Measurements from ENCODE around the gene HARBI1. TPM values are rescaled to one million over a fixed set of nuclear protein-coding genes. Genes with fewer than 3 reads are reported as not detected.

Gene HARBI1
- polyA plus RNA-seq, 1 donor from 2014 or later, result 9.5 TPM

DNA sequence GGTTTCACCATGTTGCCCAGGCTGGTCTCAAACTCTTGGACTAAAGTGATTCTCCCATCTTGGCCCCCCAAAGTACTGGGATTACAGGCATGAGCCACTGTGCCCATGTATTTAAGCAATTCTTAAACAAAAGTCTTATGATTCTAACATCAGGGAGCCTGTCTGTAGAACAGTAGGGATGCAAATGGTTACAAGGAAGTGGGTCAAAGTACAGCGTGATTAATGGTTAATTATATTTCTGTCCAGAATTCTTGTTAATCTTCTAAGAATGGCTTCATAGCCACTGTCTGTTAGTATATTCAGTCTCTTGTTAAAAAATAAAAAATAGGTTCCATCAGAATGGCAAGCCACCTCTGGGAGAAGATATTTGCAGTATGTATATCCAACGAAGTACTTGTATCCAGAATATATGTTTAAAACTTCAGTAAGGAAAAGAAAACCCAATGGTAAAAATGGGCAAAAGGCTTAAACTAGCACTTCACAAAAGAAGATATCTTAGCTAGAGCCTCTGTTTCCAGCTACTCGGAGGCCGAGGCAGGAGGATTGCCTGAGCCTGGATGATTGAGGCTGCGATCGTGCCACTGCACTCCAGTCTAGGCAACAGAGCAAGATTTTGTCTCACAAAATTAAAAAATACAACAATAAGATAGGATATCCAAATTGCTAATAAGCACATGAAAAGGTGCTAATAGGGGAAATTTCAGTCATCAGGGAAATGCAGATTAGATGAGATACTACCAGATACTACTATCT, 23.2 kb upstream of the HARBI1 start:
- H3K27ac ChIP-seq (ENCODE audit: low read length), result no peak overlapping the region
- no peaks in the 10 kb centered on the region for H3K9me3 ChIP-seq (ENCODE audit: low read length)
- no peak overlapping the region for H3K9ac ChIP-seq (ENCODE audit: low read length)
- H3F3A ChIP-seq (ENCODE audit: insufficient read depth, low read length, poor library complexity, severe bottlenecking), result no peaks in the 10 kb centered on the region
- H3K4me3 ChIP-seq (ENCODE audit: low read length), result no peak overlapping the region
- no peaks in the 10 kb centered on the region for H3K79me2 ChIP-seq (replicated peaks; ENCODE audit: insufficient read depth, low read length)
- H2AFZ ChIP-seq (ENCODE audit: low read depth, low read length), result no peak overlapping the region
- no peaks in the 10 kb centered on the region for H3K36me3 ChIP-seq (ENCODE audit: insufficient read depth, low read length)
- no peaks in the 10 kb centered on the region for H4K20me1 ChIP-seq (ENCODE audit: insufficient read depth)
- no peak overlapping the region for H3K4me2 ChIP-seq (ENCODE audit: low read length)
- no peaks in the 10 kb centered on the region for H3K27me3 ChIP-seq (ENCODE audit: insufficient read depth, low read depth, low read length)
- H3K9me2 ChIP-seq (ENCODE audit: insufficient read depth, low read length), result no peaks in the 10 kb centered on the region
- no peak for TF ChIP-seq TAF1 (IDR thresholded peaks at IDR 0.05; ENCODE audit: low read depth)
- no peak for TF ChIP-seq EP300 (conservative IDR thresholded peaks at IDR 0.05; ENCODE audit: poor library complexity, severe bottlenecking)
- no peak for TF ChIP-seq RAD21 (conservative IDR thresholded peaks at IDR 0.05)
- no peak for TF ChIP-seq SMC3 (conservative IDR thresholded peaks at IDR 0.05; ENCODE audit: poor library complexity)
- no peak for TF ChIP-seq REST (IDR thresholded peaks at IDR 0.05; ENCODE audit: borderline replicate concordance)
- TF ChIP-seq, protein P1, sequence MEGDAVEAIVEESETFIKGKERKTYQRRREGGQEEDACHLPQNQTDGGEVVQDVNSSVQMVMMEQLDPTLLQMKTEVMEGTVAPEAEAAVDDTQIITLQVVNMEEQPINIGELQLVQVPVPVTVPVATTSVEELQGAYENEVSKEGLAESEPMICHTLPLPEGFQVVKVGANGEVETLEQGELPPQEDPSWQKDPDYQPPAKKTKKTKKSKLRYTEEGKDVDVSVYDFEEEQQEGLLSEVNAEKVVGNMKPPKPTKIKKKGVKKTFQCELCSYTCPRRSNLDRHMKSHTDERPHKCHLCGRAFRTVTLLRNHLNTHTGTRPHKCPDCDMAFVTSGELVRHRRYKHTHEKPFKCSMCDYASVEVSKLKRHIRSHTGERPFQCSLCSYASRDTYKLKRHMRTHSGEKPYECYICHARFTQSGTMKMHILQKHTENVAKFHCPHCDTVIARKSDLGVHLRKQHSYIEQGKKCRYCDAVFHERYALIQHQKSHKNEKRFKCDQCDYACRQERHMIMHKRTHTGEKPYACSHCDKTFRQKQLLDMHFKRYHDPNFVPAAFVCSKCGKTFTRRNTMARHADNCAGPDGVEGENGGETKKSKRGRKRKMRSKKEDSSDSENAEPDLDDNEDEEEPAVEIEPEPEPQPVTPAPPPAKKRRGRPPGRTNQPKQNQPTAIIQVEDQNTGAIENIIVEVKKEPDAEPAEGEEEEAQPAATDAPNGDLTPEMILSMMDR (IDR thresholded peaks at IDR 0.05; ENCODE audit: poor library complexity, severe bottlenecking), result no peak
- no peak for TF ChIP-seq EZH2 (IDR thresholded peaks at IDR 0.05; ENCODE audit: borderline replicate concordance, insufficient read depth, low read length, poor library complexity, severe bottlenecking)
- no peak for TF ChIP-seq POLR2AphosphoS5 (IDR thresholded peaks at IDR 0.05)
- no peak for TF ChIP-seq MXI1 (conservative IDR thresholded peaks at IDR 0.05; ENCODE audit: poor library complexity, severe bottlenecking)

GRCh38 chr11:46639197-46639839, 22.3 kb upstream of the HARBI1 start:
- H3K9me3 ChIP-seq (ENCODE audit: low read length), result no peaks in the 10 kb centered on the region
- no peaks in the 10 kb centered on the region for H3F3A ChIP-seq (ENCODE audit: insufficient read depth, low read length, poor library complexity, severe bottlenecking)
- H4K20me1 ChIP-seq (ENCODE audit: insufficient read depth), result no peaks in the 10 kb centered on the region
- H3K27ac ChIP-seq (ENCODE audit: low read length), result no peak overlapping the region
- no peak overlapping the region for H3K9ac ChIP-seq (ENCODE audit: low read length)
- no peaks in the 10 kb centered on the region for H3K27me3 ChIP-seq (ENCODE audit: insufficient read depth, low read depth, low read length)
- TF ChIP-seq, protein P1 (IDR thresholded peaks at IDR 0.05; ENCODE audit: poor library complexity, severe bottlenecking), result no peak
- TF ChIP-seq EZH2 (IDR thresholded peaks at IDR 0.05; ENCODE audit: borderline replicate concordance, insufficient read depth, low read length, poor library complexity, severe bottlenecking) (no peak), TAF1 (IDR thresholded peaks at IDR 0.05; ENCODE audit: low read depth) (no peak), REST (IDR thresholded peaks at IDR 0.05; ENCODE audit: borderline replicate concordance) (no peak), MXI1 (conservative IDR thresholded peaks at IDR 0.05; ENCODE audit: poor library complexity, severe bottlenecking) (no peak), POLR2AphosphoS5 (IDR thresholded peaks at IDR 0.05) (no peak), EP300 (conservative IDR thresholded peaks at IDR 0.05; ENCODE audit: poor library complexity, severe bottlenecking) (no peak), RAD21 (conservative IDR thresholded peaks at IDR 0.05) (no peak), SMC3 (conservative IDR thresholded peaks at IDR 0.05; ENCODE audit: poor library complexity) (no peak)
- H3K4me2 ChIP-seq (ENCODE audit: low read length), result no peak overlapping the region
- H3K79me2 ChIP-seq (replicated peaks; ENCODE audit: insufficient read depth, low read length), result no peaks in the 10 kb centered on the region
- H3K9me2 ChIP-seq (ENCODE audit: insufficient read depth, low read length), result no peaks in the 10 kb centered on the region
- no peaks in the 10 kb centered on the region for H3K36me3 ChIP-seq (ENCODE audit: insufficient read depth, low read length)
- no peak overlapping the region for H2AFZ ChIP-seq (ENCODE audit: low read depth, low read length)
- no peak overlapping the region for H3K4me3 ChIP-seq (ENCODE audit: low read length)
